ENCODE measurements around the gene APBA1.
"Not testable (repeated sequence)": the region's sequence is repeated elsewhere in the genome, so short reads cannot be mapped to it uniquely, and the experiment has no call there.

The APBA1 gene

GRCh38 chr9:69465473-69465872 lies 206.7 kb downstream of the APBA1 start:
- DNase-seq = no peak
- in situ Hi-C loops (cut with MboI; ENCODE audit: low pct_unique_long_range_greater_than_20kb, low sequenced_read_pairs) = no loop called here

DNA sequence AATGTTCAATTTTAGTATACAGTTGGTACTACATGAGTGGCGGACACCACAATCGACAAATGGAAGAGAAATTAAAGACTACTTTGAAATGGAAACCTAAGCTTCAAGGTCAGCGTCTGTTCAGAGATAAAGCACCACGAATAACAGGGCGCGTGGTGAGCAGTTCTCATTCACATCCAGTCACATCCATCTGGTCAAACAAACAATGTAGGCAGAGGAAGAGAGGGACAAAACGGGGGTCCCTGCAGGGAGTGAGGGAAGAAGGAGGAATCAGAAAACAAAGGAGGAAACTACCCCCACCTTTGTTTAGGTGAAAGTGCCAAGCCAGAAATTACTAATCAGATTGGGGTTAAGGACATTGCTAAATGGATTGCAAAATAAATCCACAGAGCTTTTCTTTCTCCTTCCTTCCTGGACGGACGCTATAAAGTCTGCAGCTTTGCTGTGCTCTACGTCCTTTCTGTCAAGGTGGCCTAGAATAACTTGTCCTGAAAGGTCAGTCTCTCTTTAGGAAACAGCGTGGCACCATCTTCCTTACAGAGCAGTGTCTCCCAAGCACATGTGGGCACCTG lies 208.6 kb downstream of the APBA1 start:
- in situ Hi-C loops (cut with MboI; ENCODE audit: low pct_unique_long_range_greater_than_20kb, low sequenced_read_pairs) = no loop called here

DNA sequence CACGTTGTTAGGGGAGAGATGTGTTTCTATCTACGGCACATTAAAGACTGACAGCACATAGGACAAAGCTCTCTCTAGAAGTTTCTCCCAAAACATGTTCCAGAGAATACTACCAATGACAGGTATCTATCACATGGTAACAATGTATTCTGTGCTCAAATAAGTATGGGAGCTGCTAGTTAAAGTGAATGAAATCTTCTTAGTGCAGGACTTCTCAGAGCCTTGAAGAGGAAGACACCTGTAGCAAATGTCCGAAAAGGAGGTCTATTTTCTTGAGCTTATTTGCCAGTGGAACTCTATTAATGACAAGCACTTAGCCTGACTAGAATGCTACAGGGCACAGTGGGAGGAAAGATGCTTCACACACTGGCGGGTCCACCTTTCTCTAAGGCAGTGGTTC lies 209.8 kb downstream of the APBA1 start:
- in situ Hi-C loops (cut with MboI; ENCODE audit: low pct_unique_long_range_greater_than_20kb, low sequenced_read_pairs) = no loop called here
- DNase-seq = no peak

More for the DNA sequence above, 208.6 kb downstream of the APBA1 start:
- DNase-seq = no peak

- no peak for DNase-seq
- in situ Hi-C loops (cut with MboI; ENCODE audit: low pct_unique_long_range_greater_than_20kb, low sequenced_read_pairs) = no loop called here
Measured at GRCh38 chr9:69461103-69461887, 210.9 kb downstream of the APBA1 start.

- in situ Hi-C loops (cut with MboI; ENCODE audit: low pct_unique_long_range_greater_than_20kb, low sequenced_read_pairs) = no loop called here
- DNase-seq = no peak
Measured at GRCh38 chr9:69460012-69460411, 212.2 kb downstream of the APBA1 start.

- in situ Hi-C loops (cut with MboI; ENCODE audit: low pct_unique_long_range_greater_than_20kb, low sequenced_read_pairs) = no loop called here
Measured at GRCh38 chr9:69458176-69458575, 214.0 kb downstream of the APBA1 start.

GRCh38 chr9:69456201-69456600 lies 216.0 kb downstream of the APBA1 start:
- no peak for DNase-seq
- in situ Hi-C loops (cut with MboI; ENCODE audit: low pct_unique_long_range_greater_than_20kb, low sequenced_read_pairs) = no loop called here

More at GRCh38 chr9:69458176-69458575, 214.0 kb downstream of the APBA1 start:
- DNase-seq = no peak

DNA sequence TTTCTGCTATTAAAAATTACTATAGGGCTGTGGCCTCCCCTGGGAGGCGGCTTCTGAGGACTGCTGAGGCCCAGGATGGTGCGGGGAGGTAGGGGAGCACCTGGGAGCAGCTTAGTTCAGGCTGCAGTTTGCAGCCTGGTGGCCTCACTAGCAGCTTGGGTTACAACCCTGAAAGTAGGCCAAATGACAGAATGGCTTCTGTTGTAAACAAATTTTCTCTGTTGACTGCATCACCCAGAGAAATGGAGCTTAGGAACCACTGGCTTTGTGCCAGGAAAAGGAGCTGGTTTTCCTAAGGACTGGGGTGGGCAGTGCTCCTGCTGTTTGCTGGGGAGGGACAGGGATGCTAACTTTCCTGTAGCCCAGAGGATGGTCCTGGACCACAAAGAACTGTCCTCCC lies 216.9 kb downstream of the APBA1 start:
- in situ Hi-C loops (cut with MboI; ENCODE audit: low pct_unique_long_range_greater_than_20kb, low sequenced_read_pairs) = no loop called here
- DNase-seq = no peak

- DNase-seq = no peak
- in situ Hi-C loops (cut with MboI; ENCODE audit: low pct_unique_long_range_greater_than_20kb, low sequenced_read_pairs) = no loop called here
Measured at GRCh38 chr9:69454321-69454720, 217.8 kb downstream of the APBA1 start.

DNA sequence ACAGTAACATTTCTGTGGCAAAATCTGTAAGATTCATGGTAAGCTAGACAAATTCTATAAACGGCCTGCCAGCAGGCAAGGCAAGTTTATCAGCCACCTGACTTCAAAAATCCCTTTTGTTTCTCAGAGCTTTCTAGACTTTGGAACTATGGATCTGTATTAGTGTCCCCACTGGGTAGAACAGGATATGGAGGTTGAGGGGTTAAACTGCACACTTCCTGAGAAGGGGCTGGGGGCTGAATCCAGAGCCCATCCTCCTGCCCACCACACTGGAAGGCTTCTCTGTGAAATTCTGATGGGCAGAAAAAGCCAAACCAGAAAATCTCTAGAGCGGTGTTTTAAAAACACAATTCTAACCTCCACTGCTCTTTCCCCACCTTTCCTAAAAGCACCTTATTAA lies 218.4 kb downstream of the APBA1 start:
- no peak for DNase-seq
- in situ Hi-C loops (cut with MboI; ENCODE audit: low pct_unique_long_range_greater_than_20kb, low sequenced_read_pairs) = no loop called here

DNA sequence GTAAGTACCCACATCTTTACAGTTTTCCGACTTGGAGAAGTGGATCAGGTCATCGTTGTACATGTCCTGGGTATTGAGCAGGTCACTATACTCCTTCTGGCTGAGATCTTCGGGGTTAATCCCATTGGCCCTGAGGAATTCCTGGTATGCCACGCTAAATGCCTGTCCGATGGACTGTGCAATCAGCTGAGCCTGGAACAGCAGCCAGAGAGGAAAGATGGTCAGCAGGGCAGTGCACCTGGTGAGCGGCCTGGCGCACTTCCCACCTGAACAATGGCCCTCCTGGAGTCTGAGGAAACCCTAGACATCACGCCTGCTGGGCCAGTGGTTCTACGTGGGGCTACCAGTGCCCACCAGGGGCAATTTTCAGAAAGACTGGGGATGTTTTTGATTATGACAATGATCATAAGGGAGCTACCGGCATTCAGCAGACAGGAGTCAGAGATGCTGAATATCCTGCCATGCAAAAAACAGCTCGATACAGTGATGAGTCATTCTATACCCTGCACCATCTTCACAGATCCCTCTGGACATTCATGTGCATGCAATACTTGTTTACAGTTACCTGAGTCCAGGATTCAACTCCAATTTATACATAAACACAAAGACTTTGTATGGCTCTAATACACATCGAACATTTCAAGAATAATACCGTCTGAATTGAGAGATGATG lies 219.9 kb downstream of the APBA1 start:
- DNase-seq = no peak
- in situ Hi-C loops (cut with MboI; ENCODE audit: low pct_unique_long_range_greater_than_20kb, low sequenced_read_pairs) = no loop called here

DNA sequence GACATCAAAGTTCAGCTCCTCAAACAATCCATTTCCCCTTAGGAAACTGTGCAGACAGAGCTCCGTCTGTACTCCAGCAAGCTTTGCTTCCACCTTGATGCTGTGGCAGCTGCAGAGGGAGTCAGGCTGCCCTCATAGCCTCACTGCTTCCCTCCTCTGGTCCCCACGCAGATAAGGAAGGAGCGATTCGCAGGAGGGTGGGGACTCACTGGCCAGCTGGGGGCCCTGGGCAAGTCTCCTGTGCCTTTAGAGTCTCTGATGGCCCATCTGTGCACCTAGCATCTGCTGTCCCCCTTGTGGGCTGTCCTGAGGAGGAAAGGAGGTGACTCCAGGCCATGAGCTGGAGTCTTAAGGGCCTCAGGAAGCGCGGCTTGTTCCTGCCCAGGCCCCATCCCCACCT lies 225.7 kb downstream of the APBA1 start:
- in situ Hi-C loops (cut with MboI; ENCODE audit: low pct_unique_long_range_greater_than_20kb, low sequenced_read_pairs) = loop anchor here (25.0 kb wide), 1 partner anchor 466 kb away; no protein-coding TSS in a partner anchor

DNA sequence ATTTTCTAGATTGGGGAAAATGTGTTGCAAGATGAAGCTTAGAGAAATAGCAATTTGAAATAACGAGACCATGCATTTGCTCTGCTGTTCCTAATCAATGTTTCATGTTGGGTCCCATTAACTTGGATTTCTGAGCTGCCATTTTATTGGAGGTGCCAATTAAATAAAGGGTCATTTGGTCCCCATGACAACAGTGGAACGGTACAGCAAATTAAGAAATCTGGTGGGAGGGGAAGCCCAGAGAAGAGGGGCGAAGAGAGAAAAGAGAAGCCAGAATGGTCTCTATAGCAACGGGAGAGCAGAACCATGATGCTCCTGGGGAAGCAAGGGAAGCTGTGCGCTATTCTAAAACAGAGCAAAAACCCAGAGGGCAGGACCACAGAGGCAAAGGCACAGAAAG lies 226.9 kb downstream of the APBA1 start:
- in situ Hi-C loops (cut with MboI; ENCODE audit: low pct_unique_long_range_greater_than_20kb, low sequenced_read_pairs) = loop anchor here (25.0 kb wide), 1 partner anchor 467 kb away; no protein-coding TSS in a partner anchor
- DNase-seq = no peak

More for the DNA sequence above, 225.7 kb downstream of the APBA1 start:
- no peak for DNase-seq

GRCh38 chr9:69444791-69445190 lies 227.4 kb downstream of the APBA1 start:
- in situ Hi-C loops (cut with MboI; ENCODE audit: low pct_unique_long_range_greater_than_20kb, low sequenced_read_pairs) = loop anchor here (25.0 kb wide), 1 partner anchor 468 kb away; no protein-coding TSS in a partner anchor

GRCh38 chr9:69444021-69444420 lies 228.2 kb downstream of the APBA1 start:
- in situ Hi-C loops (cut with MboI; ENCODE audit: low pct_unique_long_range_greater_than_20kb, low sequenced_read_pairs) = loop anchor here (25.0 kb wide), 1 partner anchor 468 kb away; no protein-coding TSS in a partner anchor
- no peak for DNase-seq

More at GRCh38 chr9:69444791-69445190, 227.4 kb downstream of the APBA1 start:
- DNase-seq = no peak

- DNase-seq = no peak
- in situ Hi-C loops (cut with MboI; ENCODE audit: low pct_unique_long_range_greater_than_20kb, low sequenced_read_pairs) = loop anchor here (25.0 kb wide), 1 partner anchor 469 kb away; no protein-coding TSS in a partner anchor
Measured at GRCh38 chr9:69443178-69443577, 229.0 kb downstream of the APBA1 start.

DNA sequence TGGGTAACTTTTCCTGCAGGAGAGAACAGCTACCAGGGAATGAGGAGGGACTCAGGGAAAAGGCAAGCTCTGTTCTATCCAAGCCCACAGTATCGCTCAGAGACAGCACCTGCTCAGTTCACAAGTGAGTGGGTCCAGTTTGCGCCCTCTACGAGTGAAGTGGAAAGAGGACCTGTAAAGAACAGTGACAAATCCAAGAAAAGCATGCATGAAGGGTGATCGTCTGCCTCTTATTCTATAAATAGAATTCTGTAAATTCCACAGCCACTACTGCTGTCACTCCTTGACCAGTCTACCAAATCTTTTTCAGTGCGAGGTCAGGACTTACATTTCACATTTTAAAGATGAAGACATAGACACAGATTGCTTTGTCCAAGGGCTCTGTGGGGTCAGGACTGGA lies 229.7 kb downstream of the APBA1 start:
- no peak for DNase-seq
- in situ Hi-C loops (cut with MboI; ENCODE audit: low pct_unique_long_range_greater_than_20kb, low sequenced_read_pairs) = loop anchor here (25.0 kb wide), 1 partner anchor 470 kb away; no protein-coding TSS in a partner anchor

DNA sequence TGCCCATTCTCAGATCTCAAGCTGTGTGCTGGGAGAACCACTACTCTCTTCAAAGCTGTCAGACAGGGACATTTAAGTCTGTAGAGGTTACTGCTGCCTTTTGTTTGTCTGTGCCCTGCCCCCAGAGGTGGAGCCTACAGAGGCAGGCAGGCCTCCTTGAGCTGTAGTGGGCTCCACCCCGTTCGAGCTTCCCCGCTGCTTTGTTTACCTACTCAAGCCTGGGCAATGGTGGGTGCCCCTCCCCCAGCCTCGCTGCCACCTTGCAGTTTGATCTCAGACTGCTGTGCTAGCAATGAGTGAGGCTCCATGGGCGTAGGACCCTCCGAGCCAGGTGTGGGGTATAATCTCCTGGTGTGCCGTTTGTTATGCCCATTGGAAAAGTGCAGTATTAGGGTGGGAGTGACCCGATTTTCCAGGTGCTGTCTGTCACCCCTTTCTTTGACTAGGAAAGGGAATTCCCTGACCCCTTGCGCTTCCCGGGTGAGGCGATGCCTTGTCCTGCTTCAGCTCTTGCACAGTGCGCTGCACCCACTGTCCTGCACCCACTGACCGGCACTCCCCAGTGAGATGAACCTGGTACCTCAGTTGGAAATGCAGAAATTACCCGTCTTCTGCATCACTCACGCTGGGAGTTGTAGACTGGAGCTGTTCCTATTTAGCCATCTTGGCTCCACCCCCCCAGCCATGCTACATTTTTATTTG lies 231.8 kb downstream of the APBA1 start:
- DNase-seq = not testable (repeated sequence)
- in situ Hi-C loops (cut with MboI; ENCODE audit: low pct_unique_long_range_greater_than_20kb, low sequenced_read_pairs) = loop anchor here (25.0 kb wide), 1 partner anchor 472 kb away; no protein-coding TSS in a partner anchor

DNA sequence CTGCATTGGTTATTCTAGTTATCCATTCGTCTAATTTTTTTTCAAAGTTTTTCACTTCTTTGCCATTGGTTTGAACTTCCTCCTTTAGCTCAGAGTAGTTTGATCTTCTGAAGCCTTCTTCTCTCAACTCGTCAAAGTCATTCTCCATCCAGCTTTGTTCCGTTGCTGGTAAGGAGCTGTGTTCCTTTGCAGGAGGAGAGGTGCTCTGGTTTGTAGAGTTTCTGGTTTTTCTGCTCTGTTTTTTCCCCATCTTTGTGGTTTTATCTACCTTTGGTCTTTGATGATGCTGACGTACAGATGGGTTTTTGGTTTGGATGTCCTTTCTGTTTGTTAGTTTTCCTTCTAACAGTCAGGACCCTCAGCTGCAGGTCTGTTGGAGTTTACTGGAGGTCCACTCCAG lies 232.5 kb downstream of the APBA1 start:
- in situ Hi-C loops (cut with MboI; ENCODE audit: low pct_unique_long_range_greater_than_20kb, low sequenced_read_pairs) = loop anchor here (25.0 kb wide), 1 partner anchor 473 kb away; no protein-coding TSS in a partner anchor
- DNase-seq = not testable (repeated sequence)

Data from KBM-7 (cell line).